ENCODE data around the gene MACF1. TPM values are rescaled to one million over a fixed set of nuclear protein-coding genes. Genes with fewer than 3 reads are reported as not detected.
"Not testable (repeated sequence)": the region's sequence is repeated elsewhere in the genome, so short reads cannot be mapped to it uniquely, and the experiment has no call there.

The MACF1 gene
- total and polyA plus RNA-seq, 2 donors, result 93.2 to 124 TPM

DNA sequence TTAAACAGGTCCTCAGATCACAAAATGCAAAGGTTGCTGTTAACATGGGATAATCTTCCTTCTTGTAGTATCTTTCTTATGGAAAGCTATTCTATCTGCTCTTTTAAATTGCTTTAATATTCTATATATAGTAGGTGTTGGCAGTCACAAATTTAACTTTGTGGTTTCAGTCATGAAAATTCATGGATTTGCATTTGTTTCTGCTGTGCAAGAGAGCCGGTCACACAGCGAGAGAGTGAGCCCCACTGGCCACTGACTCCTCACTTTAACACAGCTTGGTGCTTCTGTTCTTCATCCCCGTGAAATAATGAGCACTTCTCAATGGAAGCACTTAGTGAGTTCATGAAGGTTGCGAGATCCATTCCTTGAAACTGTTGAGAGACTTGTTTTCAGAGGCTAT, 268.8 kb downstream of the MACF1 start:
- no peak overlapping the region for H3K27ac ChIP-seq (ENCODE audit: low read depth in 1 of 2, low read length in 1 of 2)
- 98% methylated on average over 4 of the region's 4 CpGs for WGBS
- peaks cover 39 to 48% of the 10 kb centered on the region in 2 donors for H3K36me3 ChIP-seq (ENCODE audit: control insufficient read depth in 2 of 2, insufficient read depth in 2 of 2, low read length in 1 of 2)
- H3K27me3 ChIP-seq (ENCODE audit: control insufficient read depth in 2 of 2, insufficient read depth in 1 of 2, low read length in 1 of 2), result no peaks in the 10 kb centered on the region
- no peak overlapping the region for H3K4me3 ChIP-seq (ENCODE audit: low read length in 2 of 2)
- DNase-seq (ENCODE audit: low read depth in 6 of 9, low spot score in 9 of 9), result no peak
- no peaks in the 10 kb centered on the region for H3K4me1 ChIP-seq (ENCODE audit: control insufficient read depth in 2 of 2, insufficient read depth in 2 of 2, low read length in 2 of 2)
- no peaks in the 10 kb centered on the region for H3K9me3 ChIP-seq (ENCODE audit: control insufficient read depth in 2 of 2, insufficient read depth in 1 of 2, low read length in 1 of 2)

DNA sequence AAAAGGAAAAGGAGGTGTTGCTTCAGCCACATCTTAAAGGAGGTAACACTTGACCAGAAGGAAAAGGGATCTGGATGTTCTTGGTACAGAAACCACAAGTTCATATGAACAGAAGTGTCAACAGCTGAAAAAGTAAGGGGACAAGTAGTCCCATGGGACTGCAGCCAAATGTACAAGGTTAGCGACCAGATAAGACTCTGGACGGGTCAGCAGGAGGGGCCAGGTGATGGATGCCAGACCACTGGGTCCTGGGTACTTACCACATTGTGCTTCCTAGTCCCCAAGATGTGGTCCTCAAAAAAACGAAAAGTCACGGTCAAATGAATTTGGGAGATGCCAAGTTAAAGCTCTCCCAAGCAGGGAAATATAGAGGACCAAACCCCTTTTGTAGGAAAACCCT, 270.3 kb downstream of the MACF1 start:
- Histone ChIP-seq H3K4me3 (ENCODE audit: low read length in 2 of 2) (no peak overlapping the region), H3K9me3 (ENCODE audit: control insufficient read depth in 2 of 2, insufficient read depth in 1 of 2, low read length in 1 of 2) (no peaks in the 10 kb centered on the region), H3K27me3 (ENCODE audit: control insufficient read depth in 2 of 2, insufficient read depth in 1 of 2, low read length in 1 of 2) (no peaks in the 10 kb centered on the region), H3K36me3 (ENCODE audit: control insufficient read depth in 2 of 2, insufficient read depth in 2 of 2, low read length in 1 of 2) (peaks cover 30 to 46% of the 10 kb centered on the region in 2 donors), H3K4me1 (ENCODE audit: control insufficient read depth in 2 of 2, insufficient read depth in 2 of 2, low read length in 2 of 2) (no peaks in the 10 kb centered on the region), H3K27ac (ENCODE audit: low read depth in 1 of 2, low read length in 1 of 2) (no peak overlapping the region)
- DNase-seq (ENCODE audit: low read depth in 6 of 9, low spot score in 9 of 9), result no peak
- 98% methylated on average over 4 of the region's 4 CpGs for WGBS

DNA sequence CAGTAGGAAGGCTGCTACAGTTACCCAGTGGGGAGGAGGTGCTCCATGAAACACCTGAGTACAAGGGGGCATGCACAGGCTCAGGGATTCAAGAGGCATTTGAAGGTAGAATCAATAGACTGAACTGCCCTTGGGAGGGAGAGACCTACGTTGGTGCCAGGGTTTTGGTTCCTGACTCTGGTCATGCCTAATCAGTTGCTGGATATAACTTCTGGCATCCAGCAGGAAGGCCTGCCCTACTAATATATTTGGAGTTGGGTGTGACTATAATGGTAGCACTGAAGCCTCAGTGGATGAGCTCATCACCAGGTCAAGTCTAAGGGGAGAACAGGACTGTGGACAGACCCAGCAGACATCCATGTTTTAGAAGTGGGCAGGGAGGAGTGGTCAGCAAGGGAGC, 271.1 kb downstream of the MACF1 start:
- H3K36me3 ChIP-seq (ENCODE audit: control insufficient read depth in 2 of 2, insufficient read depth in 2 of 2, low read length in 1 of 2), result peaks cover 37 to 50% of the 10 kb centered on the region in 2 donors
- 95% methylated on average over 1 of the region's 1 CpG for WGBS

DNA sequence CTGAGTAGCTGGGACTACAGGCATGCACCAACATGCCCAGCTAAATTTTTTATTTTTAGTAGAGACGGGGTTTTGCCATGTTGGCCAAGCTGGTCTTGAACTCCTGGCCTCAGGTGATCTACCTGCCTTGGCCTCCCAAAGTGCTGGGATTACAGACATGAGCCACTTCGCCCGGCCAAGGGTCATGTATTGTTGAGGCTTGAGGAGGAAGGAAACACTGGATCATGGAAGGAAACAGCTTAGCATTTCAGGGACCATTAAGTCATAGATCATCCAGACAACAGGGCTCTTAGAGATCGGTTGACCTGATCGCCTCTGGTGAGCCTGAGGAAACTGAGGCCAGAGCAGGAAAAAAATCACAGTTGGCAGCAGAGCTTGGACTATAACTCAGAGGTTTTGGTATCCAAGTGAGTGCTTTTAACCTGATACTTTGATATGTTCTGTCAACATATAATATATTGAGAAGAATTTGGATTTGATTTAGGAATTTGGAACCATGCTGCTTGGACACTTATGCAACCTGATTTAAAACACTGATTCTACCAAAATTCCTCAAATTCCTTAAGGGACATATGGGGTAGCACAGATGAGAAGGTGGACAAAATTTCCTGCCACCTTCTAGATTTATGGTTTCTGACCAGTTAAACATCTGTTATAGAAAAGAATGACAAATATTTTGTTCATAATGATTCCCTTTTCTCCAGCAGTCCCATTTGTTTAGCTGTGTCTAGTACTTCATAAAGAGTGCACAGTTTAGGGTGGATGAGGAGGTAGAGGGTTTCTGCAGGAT, 273.8 kb downstream of the MACF1 start:
- WGBS, result 96% methylated on average over 5 of the region's 5 CpGs
- no peaks in the 10 kb centered on the region for H3K27me3 ChIP-seq (ENCODE audit: control insufficient read depth in 2 of 2, insufficient read depth in 1 of 2, low read length in 1 of 2)

More for the DNA sequence above, 271.1 kb downstream of the MACF1 start:
- not testable (repeated sequence) for H3K27me3 ChIP-seq (ENCODE audit: control insufficient read depth in 2 of 2, insufficient read depth in 1 of 2, low read length in 1 of 2); H3K9me3 ChIP-seq (ENCODE audit: control insufficient read depth in 2 of 2, insufficient read depth in 1 of 2, low read length in 1 of 2); DNase-seq (ENCODE audit: low read depth in 6 of 9, low spot score in 9 of 9); H3K4me1 ChIP-seq (ENCODE audit: control insufficient read depth in 2 of 2, insufficient read depth in 2 of 2, low read length in 2 of 2); H3K27ac ChIP-seq (ENCODE audit: low read depth in 1 of 2, low read length in 1 of 2); H3K4me3 ChIP-seq (ENCODE audit: low read length in 2 of 2)

DNA sequence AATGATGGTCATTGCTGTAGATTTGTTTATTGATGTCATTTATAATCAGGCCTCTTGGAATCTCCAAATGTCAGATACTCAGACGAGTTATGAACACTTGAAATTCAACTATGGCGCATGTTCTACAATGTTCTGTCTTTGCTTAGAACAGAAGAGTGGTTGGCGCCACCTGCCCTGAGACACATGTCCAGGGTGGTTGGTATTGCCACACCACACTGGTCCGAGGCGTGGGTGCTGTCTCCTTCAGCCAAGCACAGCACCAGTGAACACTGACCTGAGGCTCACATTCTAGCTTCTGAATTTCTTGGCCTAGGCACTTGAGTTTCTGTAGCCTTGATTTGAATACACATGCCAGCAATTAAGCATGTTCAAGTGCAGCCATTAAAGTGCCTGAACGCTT, 276.8 kb downstream of the MACF1 start:
- H3K27ac ChIP-seq (ENCODE audit: low read depth in 1 of 2, low read length in 1 of 2), result no peak overlapping the region
- H3K4me3 ChIP-seq (ENCODE audit: low read length in 2 of 2), result no peak overlapping the region
- no peak for DNase-seq (ENCODE audit: low read depth in 6 of 9, low spot score in 9 of 9)
- 99% methylated on average over 6 of the region's 6 CpGs for WGBS
- no peaks in the 10 kb centered on the region for H3K27me3 ChIP-seq (ENCODE audit: control insufficient read depth in 2 of 2, insufficient read depth in 1 of 2, low read length in 1 of 2)
- no peaks in the 10 kb centered on the region for H3K9me3 ChIP-seq (ENCODE audit: control insufficient read depth in 2 of 2, insufficient read depth in 1 of 2, low read length in 1 of 2)
- H3K36me3 ChIP-seq (ENCODE audit: control insufficient read depth in 2 of 2, insufficient read depth in 2 of 2, low read length in 1 of 2), result peaks cover 48 to 63% of the 10 kb centered on the region in 2 donors
- no peaks in the 10 kb centered on the region for H3K4me1 ChIP-seq (ENCODE audit: control insufficient read depth in 2 of 2, insufficient read depth in 2 of 2, low read length in 2 of 2)

More for the DNA sequence above, 273.8 kb downstream of the MACF1 start:
- Histone ChIP-seq H3K36me3 (ENCODE audit: control insufficient read depth in 2 of 2, insufficient read depth in 2 of 2, low read length in 1 of 2) (peaks cover 41 to 49% of the 10 kb centered on the region in 2 donors), H3K27ac (ENCODE audit: low read depth in 1 of 2, low read length in 1 of 2) (no peak overlapping the region), H3K9me3 (ENCODE audit: control insufficient read depth in 2 of 2, insufficient read depth in 1 of 2, low read length in 1 of 2) (no peaks in the 10 kb centered on the region), H3K4me3 (ENCODE audit: low read length in 2 of 2) (no peak overlapping the region), H3K4me1 (ENCODE audit: control insufficient read depth in 2 of 2, insufficient read depth in 2 of 2, low read length in 2 of 2) (no peaks in the 10 kb centered on the region)
- no peak for DNase-seq (ENCODE audit: low read depth in 6 of 9, low spot score in 9 of 9)

DNA sequence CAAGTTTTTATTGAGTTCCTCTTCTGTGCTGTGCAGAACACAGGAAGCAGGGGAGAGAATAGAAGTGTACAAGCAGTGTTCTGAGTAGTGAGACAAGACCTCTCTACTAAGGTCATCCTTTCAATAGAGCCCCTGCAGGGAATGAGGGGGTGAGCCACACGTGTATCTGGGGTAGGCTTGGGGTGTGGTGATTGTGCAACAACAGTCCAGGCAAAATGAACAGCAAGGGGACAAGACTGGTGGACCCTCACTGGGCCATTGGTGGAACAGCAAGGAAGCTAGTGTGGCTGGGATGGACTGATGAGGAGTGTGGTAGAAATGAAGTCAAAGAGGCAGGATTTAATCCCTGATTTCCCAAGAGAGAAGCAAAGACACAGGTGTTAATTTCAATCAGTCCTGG, 278.8 kb downstream of the MACF1 start:
- 88% methylated on average over 1 of the region's 1 CpG for WGBS
- H3K4me3 ChIP-seq (ENCODE audit: low read length in 2 of 2), result no peak overlapping the region
- no peak for DNase-seq (ENCODE audit: low read depth in 6 of 9, low spot score in 9 of 9)
- H3K4me1 ChIP-seq (ENCODE audit: control insufficient read depth in 2 of 2, insufficient read depth in 2 of 2, low read length in 2 of 2), result no peaks in the 10 kb centered on the region
- no peaks in the 10 kb centered on the region for H3K27me3 ChIP-seq (ENCODE audit: control insufficient read depth in 2 of 2, insufficient read depth in 1 of 2, low read length in 1 of 2)
- H3K27ac ChIP-seq (ENCODE audit: low read depth in 1 of 2, low read length in 1 of 2), result no peak overlapping the region
- no peaks in the 10 kb centered on the region for H3K9me3 ChIP-seq (ENCODE audit: control insufficient read depth in 2 of 2, insufficient read depth in 1 of 2, low read length in 1 of 2)
- peaks cover 44 to 71% of the 10 kb centered on the region in 2 donors for H3K36me3 ChIP-seq (ENCODE audit: control insufficient read depth in 2 of 2, insufficient read depth in 2 of 2, low read length in 1 of 2)

DNA sequence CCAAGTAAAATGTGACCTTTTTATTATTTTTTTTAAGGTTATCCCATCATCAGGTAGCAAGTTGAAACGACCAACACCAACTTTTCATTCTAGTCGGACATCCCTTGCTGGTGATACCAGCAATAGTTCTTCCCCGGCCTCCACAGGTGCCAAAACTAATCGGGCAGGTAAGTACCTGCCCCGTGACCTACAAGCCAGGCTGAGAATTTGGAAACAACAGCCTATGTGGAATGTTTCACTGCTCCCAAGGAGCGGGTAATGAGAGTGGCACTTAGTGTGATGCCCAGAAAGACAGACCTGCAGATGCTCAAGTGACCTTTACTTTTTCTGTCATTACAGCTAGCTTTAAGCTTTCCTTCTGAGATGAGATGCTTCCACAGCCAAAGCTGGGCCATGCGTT, 280.1 kb downstream of the MACF1 start:
- 95% methylated on average over 7 of the region's 7 CpGs for WGBS
- Histone ChIP-seq H3K4me1 (ENCODE audit: control insufficient read depth in 2 of 2, insufficient read depth in 2 of 2, low read length in 2 of 2) (no peaks in the 10 kb centered on the region), H3K9me3 (ENCODE audit: control insufficient read depth in 2 of 2, insufficient read depth in 1 of 2, low read length in 1 of 2) (no peaks in the 10 kb centered on the region), H3K27me3 (ENCODE audit: control insufficient read depth in 2 of 2, insufficient read depth in 1 of 2, low read length in 1 of 2) (peaks cover 0 to 3% of the 10 kb centered on the region in 2 donors), H3K4me3 (ENCODE audit: low read length in 2 of 2) (no peak overlapping the region), H3K27ac (ENCODE audit: low read depth in 1 of 2, low read length in 1 of 2) (no peak overlapping the region), H3K36me3 (ENCODE audit: control insufficient read depth in 2 of 2, insufficient read depth in 2 of 2, low read length in 1 of 2) (peaks cover 44 to 61% of the 10 kb centered on the region in 2 donors)
- DNase-seq (ENCODE audit: low read depth in 6 of 9, low spot score in 9 of 9), result no peak

DNA sequence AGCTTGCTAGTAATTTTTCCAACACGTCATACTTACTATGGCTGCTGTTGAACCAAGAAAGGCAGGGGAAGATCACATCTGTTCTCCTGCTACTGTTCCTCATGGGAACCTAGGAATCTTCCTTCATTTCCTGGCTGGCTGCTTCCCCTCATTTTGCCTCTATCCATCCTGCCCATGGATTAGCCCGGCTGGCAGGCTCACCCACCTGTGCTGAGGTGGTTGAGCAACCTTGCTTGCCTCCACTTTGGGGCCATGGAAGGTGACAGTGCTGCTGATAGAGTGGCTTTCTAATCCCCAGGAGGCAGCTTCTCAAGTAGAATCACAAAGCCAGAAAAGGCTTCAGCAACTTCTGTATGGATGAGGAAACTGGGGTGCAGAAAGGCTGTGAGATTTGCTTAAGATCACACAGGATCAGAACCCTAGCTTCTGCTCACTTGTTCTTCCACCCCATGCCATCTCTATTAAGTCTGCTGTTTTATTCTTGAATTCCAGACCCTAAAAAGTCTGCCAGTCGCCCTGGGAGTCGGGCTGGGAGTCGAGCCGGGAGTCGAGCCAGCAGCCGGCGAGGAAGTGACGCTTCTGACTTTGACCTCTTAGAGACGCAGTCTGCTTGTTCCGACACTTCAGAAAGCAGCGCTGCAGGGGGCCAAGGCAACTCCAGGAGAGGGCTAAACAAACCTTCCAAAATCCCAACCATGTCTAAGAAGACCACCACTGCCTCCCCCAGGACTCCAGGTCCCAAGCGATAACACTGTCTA, 280.7 kb downstream of the MACF1 start:
- H3K27ac ChIP-seq (ENCODE audit: low read depth in 1 of 2, low read length in 1 of 2), result no peak overlapping the region

DNA sequence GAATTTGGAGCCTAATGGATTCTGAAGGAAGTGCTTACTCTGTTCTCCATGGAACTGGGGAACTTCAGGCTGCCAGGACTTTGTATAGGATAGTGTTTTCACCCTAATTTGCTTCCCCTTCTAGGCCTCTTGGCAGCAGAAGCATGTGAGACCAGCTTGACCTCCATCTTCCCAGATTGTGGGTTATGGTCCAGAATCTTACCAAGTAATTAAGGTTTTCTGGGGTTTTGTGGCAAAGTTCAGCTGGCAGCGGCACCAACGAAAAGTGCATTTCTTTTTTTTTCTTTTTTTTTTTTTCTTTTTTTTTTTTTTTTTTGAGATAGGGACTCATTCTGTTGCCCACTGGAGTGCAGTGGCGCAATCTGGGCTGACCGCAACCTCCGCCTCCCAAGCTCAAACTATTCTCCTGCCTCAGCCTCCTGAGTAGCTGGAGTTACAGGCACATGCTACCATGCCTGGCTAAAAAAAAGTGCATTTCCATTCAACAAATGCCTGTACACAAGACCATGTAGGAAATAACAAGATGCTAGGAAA, 283.6 kb downstream of the MACF1 start:
- H3K4me3 ChIP-seq (ENCODE audit: low read length in 2 of 2), result no peak overlapping the region
- peaks cover 21 to 39% of the 10 kb centered on the region in 2 donors for H3K36me3 ChIP-seq (ENCODE audit: control insufficient read depth in 2 of 2, insufficient read depth in 2 of 2, low read length in 1 of 2)
- WGBS, result over 99% methylated on average over 5 of the region's 5 CpGs
- no peaks in the 10 kb centered on the region for H3K4me1 ChIP-seq (ENCODE audit: control insufficient read depth in 2 of 2, insufficient read depth in 2 of 2, low read length in 2 of 2)
- no peak for DNase-seq (ENCODE audit: low read depth in 6 of 9, low spot score in 9 of 9)
- H3K27ac ChIP-seq (ENCODE audit: low read depth in 1 of 2, low read length in 1 of 2), result no peak overlapping the region
- peaks cover 0 to 3% of the 10 kb centered on the region in 2 donors for H3K9me3 ChIP-seq (ENCODE audit: control insufficient read depth in 2 of 2, insufficient read depth in 1 of 2, low read length in 1 of 2)
- peaks cover 20 to 30% of the 10 kb centered on the region in 2 donors for H3K27me3 ChIP-seq (ENCODE audit: control insufficient read depth in 2 of 2, insufficient read depth in 1 of 2, low read length in 1 of 2)

More for the DNA sequence above, 280.7 kb downstream of the MACF1 start:
- H3K9me3 ChIP-seq (ENCODE audit: control insufficient read depth in 2 of 2, insufficient read depth in 1 of 2, low read length in 1 of 2), result peaks cover 0 to 2% of the 10 kb centered on the region in 2 donors
- peaks cover 37 to 54% of the 10 kb centered on the region in 2 donors for H3K36me3 ChIP-seq (ENCODE audit: control insufficient read depth in 2 of 2, insufficient read depth in 2 of 2, low read length in 1 of 2)
- no peaks in the 10 kb centered on the region for H3K4me1 ChIP-seq (ENCODE audit: control insufficient read depth in 2 of 2, insufficient read depth in 2 of 2, low read length in 2 of 2)
- no peak for DNase-seq (ENCODE audit: low read depth in 6 of 9, low spot score in 9 of 9)
- 95% methylated on average over 14 of the region's 14 CpGs for WGBS
- peaks cover 2 to 9% of the 10 kb centered on the region in 2 donors for H3K27me3 ChIP-seq (ENCODE audit: control insufficient read depth in 2 of 2, insufficient read depth in 1 of 2, low read length in 1 of 2)
- no peak overlapping the region for H3K4me3 ChIP-seq (ENCODE audit: low read length in 2 of 2)

All from thymus (tissue), 11 donors.